ENCODE measurements around the gene TMEM51.
A peak's percentile ranks its signal among the peaks of the same experiment; 100 is the strongest.

The TMEM51 gene

DNA sequence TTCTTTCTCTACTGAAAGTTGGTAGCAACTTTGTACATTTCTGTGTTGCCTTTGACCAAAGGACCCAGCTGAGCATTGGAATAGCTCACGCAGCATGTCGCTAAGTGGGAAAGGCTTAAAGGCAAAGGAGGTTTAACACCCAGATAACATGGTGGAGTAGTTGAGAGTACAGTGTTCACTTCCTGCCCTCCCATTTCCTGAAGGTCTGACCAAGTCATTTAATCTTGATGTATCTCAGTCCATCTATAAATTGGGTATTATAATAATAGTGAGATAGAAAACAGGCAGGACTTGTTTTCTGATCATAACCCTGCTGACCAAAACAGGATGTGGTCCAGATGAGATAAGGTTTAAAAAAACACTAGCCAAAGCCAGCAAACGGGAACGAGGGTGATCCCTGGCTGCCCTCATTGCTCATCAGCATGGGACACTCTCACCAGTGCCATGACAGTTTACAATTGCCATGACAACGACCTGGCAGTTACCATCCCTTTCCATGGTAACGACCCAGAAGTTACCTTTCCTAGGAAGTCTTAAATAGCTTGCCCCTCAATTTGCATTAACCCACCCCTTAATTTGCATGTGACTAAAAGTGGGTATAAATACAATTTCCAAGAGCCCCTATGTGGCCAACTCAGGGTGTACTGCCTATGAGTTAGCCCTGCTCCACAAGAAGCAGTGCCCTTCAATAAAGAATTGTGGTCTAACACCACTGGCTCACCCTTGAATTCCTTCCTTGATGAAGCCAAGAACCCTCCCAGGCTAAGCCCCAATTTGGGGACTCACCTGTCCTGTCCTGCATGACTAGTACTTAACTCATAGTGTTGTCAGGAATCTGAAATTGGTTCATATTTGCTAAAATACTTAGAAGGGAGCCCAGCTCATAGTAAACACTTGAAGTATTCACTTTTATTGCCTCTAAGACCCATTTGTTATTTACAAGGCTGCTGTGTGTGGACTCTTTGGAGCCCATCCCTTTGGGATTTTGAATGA, 65.0 kb downstream of the TMEM51 start:
- DNase-seq (ENCODE audit: low read depth) = peak; percentile 90

DNA sequence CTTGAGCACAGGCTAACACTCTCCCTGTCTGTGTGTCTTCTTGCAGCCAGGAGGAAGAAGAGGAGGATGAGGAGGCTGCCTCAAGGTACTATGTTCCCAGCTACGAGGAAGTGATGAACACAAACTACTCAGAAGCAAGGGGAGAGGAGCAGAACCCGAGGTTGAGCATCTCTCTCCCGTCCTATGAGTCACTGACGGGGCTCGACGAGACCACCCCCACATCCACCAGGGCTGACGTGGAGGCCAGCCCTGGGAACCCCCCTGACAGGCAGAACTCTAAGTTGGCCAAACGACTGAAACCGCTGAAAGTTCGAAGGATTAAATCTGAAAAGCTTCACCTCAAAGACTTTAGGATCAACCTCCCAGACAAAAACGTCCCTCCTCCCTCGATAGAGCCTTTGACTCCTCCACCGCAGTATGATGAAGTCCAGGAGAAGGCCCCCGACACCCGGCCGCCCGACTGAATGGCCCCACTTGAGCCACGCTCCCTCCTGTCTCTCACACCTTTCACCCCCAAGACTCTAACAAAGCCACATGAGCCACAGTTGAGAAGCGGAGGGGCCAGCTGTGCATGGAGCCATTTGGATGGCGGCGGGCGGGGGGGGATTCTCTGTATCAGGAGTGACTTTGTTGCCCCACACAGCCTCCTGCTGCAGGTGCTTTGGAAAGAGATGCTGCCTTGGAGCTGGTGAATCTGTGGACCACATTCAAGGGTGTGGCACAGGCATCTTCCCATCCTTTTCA, 65.9 kb downstream of the TMEM51 start:
- DNase-seq (ENCODE audit: low read depth) = no peak

DNA sequence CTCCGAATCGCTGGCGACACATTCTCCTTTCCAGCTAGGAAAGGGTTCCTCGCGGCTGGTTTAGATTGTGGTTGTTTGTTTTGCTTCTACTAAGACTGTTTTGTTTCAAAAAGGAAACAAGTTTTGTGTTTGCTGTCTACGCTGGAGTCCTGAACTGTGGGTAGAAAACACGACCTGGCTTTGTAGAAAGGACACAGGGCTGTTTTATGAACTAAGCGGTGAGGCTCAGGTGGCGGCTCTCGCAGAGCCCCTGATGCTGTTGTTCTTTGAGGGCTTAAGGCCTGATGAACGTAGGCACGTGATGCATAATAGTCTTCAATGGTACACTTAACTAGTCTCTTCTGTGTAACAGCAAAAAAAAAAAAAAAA, 66.5 kb downstream of the TMEM51 start:
- DNase-seq (ENCODE audit: low read depth) = no peak

DNA sequence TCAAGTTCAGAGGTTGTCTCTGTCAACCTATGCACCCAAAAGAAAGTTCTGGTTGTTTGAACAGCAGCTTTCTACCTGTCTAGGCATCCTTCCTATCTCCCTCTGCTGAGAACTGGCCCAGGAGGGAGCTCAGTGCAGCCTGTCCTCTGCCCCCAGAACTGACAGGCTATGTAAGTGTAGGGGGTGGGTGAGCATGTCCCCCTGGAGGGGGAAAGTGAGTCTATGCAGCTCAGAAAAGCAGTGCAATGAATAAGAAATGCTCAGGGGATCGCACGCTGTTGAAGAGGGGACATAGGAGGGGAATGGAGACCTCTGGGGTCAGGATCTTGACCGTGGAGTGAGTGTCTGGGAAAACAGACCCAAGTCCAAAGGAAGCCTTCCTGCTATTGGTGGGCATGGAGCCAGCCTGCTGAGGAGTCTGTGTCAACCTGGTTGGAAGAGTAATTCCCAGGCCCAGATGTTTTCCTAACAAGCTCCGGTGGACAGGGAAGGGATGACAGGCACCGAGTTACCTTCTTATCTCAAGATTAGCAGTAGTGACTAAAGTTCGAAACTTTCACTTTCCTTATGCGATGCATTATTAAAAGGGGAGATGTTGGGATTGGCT, 67.4 kb downstream of the TMEM51 start:
- no peak for DNase-seq (ENCODE audit: low read depth)

DNA sequence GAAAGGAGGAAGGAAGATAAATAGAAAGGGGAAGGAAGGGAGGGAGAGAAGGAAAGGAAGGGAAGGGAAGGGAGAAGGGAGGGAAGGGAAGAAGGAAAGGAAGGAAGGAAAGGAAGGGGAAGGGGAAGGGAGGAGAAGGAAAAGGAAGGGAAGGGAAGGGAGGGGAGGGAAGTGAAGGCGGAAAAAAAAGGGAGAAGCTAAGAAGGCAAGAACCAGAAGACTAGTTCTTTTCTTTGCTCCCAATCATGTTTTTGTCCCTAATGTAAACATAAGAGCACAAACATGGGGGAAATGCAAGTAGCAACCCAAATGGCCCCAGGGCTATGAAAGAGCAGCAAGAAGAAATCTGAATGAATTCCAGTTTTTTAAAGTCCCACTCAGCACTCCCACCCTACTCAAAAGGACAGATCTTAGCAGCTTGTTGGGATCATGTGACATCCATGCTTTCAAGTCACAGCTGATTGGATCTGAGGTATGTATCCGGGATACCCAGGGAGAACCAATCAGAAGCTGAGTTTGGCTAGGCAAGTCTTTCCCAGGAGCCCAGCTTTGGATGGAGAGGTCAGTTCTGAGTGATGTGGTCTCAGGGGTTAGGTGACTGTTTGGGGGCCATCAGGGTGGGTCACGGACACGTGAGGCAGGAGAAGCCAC, 69.2 kb downstream of the TMEM51 start:
- DNase-seq (ENCODE audit: low read depth) = no peak

DNA sequence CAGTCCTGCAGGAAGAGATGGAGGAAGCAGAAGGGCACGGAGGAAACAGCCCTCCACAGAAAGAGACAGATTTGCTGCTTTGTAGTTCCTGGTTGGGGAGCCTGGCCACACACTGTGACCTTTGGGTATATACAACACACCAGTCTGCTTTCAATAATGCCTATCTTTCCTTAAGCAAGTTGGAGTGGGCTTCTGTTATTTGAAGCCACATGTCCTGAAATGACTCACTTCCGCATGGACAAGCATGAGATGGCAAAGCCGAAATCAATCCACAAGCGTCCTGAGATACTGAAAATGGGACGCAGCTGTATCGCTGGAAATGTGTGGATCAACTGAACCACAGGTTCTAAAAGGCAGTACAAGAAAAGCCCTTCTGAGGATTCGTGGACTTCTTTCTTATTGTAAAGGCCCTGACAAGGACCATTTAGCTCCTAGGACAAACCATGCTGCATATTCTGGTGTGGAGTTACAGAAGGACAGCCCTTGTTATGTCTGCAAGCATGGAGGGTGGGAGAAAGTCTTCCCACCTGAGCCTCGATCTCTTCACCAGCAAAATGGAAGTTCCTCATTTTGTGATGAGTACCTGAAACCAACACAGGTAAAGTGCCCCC, 70.8 kb downstream of the TMEM51 start:
- no peak for DNase-seq (ENCODE audit: low read depth)

DNA sequence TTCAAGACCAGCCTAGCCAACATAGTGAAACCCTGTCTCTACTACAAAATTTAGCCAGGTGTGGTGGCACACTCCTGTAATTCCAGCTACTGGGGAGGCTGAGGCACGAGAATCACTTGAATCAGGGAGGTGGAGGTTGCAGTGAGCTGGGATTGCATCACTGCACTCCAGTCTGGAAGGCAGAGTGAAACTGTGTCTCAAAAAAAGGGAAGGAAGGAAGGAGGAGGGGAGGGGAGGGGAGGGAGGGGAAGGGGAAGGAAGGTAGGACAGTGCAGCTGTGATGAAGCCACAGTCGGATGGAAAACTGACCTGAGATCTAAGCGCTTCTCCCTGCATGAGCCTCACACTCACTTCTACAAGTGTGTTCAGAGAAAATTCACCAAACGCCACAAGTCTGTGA, 71.4 kb downstream of the TMEM51 start:
- DNase-seq (ENCODE audit: low read depth) = no peak

DNA sequence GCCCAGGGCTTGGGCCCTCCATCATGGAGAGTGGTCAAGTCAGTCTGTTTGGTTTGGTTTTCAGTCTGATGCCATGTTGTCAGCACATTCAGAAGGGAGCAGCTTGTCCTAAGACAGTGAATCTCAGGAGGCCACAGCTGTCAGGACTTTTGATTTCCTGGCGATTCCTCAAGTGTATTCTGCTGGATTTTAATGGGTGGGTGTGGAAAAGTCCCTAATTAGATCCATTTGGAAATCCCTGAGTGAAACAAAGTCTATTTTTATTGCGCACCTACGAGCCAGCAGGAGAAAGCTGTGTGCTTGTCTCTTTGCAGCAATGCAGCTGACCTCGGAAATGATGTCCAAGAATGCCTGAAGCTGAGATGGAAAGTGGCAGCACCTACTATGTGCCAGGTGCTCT, 71.9 kb downstream of the TMEM51 start:
- no peak for DNase-seq (ENCODE audit: low read depth)

DNA sequence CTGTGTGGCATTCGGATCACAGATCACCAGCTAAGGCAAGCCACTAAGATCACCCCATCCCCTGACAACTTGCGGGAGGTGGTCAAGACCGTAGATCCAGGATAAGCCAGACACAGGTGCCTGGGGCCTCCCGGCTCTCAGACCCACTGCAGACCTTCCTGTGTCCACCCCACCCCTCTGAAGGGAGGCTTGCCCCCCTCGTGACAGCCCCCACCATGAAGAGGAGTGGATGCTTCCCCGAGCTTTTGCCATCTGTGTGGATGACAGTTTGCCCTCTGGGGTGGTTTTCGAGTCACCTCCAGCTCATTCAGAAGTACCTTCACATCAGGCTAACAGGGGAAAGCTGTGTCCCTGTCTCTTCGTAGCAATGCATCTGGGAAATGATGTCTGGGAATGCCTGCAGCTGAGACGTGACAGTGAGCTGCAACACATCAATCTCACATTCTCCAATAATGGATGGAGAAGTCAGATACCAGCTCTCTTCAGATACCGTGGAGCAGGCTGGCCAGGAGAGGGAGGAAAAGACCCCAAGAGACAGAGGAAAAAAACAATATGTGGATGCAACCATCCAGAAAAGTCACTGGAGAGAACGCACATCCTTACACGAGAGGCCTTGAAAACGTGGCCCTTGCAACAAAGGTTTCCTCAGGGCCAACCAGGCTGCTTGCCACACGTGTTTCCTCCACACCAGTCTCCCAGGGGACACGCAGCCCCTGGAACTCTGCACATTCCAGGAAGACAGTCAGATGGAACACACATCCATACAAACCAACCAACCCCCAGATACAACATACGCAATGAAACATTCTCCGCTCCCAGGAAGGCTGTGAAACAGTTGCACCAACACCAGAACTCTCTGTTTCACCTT, 73.1 kb downstream of the TMEM51 start:
- no peak for DNase-seq (ENCODE audit: low read depth)

DNA sequence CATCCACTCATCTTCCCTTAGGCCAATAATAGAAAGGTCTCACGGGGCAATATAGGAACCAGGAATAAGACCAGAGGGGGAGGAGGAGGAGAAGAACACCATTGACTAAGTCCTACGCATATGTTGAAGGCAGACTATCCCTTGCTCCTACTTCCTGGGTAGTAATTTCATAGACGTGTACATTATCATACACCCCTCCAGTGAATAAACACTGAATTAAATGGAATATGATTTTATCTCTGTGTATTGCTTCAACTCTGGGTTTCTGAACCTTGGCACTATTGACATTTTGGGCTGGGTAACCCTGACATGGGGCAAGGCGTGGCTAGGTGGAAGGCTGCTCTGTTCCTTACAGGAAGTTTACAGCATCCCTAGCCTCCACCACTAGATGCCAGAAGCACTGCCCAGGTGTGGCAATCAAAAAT, 76.2 kb downstream of the TMEM51 start:
- no peak for DNase-seq (ENCODE audit: low read depth)

DNA sequence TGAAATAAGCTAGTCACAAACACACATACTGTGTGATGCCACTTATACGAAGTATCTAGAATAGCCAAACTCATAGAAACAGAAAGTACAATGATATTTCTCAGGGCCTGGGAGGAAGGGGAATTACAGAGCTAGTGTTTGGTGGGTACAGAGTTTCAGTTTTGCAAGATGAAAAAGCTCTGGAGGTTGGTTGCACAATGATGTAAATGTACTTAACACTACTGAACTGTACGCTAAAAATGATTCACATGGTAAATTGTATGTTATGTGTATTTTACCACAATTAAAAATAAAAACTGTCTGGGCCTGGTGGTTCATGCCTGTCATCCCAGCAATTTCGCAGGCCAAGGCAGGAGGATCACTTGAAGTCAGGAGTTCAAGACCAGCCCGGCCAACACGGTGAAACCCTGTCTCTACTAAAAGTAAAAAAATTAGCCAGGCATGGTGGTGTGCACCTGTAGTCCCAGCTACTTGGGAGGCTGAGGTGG, 78.2 kb downstream of the TMEM51 start:
- DNase-seq (ENCODE audit: low read depth) = no peak

DNA sequence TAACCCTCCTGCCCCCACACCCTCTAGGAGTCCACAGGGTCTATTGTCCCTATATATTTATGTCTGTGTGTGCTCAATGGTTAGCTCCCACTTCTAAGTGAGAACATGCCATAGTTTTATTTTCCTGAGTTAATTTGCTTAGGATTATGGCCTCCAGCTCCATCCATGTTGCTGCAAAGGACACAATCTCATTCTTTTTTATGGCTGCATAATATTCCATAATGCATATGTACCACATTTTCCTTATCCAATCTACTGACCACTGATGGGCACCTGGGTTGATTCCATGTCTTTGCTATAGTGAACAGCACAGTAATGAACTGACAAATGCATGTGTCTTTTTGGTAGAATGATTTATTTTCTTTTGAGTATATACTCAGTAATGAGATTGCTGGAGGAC, 80.1 kb downstream of the TMEM51 start:
- no peak for DNase-seq (ENCODE audit: low read depth)

DNA sequence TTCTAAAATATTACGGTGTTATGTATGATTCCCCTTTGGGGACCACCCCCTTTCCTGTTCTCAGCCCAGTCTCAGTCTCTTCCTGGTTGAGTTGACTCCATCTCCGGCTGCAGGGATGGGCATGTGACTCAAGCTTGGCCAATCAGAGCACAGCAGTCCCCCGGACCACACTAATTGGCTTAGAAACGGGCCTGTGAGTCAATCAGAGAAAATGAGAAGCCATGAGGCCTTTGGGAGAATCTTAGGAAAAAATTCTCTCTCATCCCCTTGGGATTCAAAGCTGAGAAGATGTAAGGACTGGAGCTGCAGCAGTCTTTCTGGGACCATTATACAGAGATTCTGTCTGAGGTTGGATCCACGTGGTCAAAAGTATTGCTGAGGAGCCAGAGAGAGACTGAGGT, 82.8 kb downstream of the TMEM51 start:
- no peak for DNase-seq (ENCODE audit: low read depth)

DNA sequence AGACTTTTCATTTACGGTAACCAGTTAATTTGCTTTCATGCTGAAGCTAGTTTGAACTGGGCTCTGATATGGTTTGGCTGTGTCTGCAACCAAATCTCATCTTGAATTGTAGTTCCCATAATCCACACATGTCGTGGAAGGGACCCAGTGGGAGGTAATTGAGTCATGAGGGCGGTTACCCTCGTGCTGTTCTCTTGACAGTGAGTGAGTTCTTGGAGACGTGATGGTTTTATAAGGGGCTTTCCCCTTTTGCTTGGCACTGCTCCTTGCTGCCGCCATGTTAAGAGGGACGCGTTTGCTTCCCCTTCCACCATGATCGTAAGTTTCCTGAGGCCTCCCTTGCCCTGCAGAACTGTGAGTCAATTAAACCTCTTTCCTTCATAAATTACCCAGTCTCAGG, 83.2 kb downstream of the TMEM51 start:
- DNase-seq (ENCODE audit: low read depth) = no peak

DNA sequence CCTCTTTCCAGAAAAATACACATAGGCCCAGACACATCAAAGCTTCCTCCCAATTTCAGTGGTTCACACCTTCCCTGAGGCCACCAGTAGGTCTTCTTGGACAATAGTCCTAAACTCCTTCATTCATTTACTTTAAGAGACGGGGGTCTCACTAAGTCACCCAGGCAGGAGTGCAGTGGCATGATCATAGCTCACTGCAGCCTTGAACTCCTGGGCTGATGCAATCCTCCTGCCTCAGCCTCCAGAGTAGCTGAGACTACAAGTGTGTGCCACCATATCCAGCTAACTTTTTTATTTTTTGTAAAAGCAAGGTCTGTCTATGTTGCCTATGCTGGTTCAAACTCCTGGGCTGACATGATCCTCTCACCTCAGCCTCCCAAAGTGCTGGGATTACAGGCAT, 85.2 kb downstream of the TMEM51 start:
- DNase-seq (ENCODE audit: low read depth) = no peak

DNA sequence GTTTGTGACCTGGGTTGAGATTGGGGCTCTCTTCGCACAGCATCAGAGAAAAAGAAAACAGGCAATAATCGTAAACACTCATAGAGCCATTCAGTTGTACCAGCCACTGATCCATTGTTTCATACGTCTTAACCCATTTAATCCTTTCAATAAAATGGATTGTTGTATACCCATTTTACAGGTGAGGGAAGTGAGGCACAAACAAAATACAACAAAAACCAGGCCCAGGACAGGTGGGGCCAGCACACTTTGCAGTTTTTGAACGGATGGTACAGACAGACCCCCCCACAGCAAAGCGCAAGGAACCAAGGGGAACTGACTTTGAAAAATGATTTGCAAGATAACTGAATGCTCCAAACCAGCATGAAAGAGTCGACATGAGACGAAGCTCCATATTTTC, 89.2 kb downstream of the TMEM51 start:
- DNase-seq (ENCODE audit: low read depth) = no peak

DNA sequence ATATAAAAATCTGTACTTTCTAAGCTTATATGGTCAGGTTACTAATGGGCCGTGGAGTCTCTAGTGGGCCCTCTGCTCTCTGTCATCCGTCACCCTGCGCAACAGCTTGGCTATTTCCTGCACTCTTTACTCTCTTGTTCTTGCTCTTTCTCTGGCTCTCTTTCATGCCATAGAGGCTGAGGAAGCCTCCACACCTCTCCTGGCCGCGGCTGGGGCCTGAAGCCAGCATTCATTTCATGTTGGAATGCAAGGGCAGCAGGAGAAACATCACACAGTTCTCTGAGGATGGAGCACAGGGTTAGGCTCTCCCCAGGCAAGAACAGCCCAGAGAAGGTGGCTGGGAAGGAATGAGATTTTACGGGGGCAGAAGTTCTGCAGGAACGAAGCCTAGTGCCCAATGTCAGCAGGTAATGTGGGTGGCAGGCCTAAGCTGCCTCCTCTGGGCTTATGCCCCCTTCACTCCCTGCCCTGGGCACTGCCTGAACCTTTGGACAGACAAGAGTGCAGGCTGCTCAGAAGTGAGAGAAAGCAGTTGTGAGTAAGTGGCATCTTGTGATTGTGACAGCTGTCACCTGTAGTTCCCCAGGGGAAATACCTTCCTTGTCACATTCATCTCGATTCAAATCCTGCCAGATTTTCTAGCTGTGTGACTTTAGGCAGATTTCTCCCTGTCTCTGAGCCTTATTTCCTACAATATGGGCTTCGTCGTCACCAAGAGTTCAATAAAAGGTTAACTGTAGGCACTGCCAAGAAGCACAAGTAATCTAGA, 89.9 kb downstream of the TMEM51 start:
- no peak for DNase-seq (ENCODE audit: low read depth)

DNA sequence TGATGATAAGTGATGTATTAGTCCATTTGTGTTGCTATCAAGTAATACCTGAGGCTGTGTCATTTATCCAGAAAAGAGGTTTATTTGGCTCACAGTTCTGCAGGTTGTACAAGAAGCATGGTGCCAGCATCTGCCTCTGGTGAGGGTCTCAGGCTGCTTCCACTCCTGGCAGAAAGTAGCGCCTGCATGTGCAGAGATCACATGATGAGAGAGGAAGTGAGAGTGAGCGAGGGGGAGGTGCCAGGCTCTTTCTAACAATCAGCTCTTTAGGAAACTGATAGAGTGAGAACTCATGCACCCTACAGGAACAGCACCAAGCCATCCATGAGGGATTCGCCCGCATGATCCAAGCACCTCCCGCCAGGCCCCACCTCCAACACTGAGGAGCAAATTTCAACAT, 91.3 kb downstream of the TMEM51 start:
- DNase-seq (ENCODE audit: low read depth) = no peak

DNA sequence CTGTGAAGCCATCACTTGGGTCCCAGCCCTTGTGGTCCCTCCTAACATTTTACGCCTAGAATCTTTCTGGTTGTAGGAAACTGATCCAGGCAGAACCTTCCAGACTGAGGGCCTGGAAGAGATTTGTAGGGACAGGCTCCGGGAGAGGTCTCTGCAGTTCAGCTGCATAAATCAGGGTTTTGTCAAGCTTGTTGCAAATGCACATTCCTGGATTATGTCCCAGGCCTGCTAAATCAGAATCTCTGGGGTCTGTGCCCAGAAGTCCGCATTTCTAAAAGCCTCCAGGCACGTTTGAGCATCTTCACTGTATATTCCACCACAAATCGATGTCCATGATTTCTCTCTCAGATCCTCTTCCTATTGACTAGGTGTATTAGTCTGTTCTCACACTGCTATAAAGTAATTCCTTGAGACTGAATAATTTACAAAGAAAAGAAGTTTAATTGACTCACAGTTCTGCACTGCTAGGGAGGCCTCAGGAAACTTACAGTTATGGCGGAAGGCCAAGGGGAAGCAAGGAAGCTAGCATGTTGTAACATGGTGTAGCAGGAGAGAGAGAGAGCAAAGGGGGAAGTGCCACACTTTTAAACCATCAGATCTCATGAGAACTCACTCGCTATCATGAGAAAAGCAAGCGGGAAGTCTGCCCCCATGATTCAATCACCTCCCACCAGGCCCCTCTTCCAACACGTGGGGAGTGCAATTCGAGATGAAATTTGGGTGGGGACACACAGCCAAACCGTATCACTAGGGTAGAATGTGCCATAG, 92.2 kb downstream of the TMEM51 start:
- DNase-seq (ENCODE audit: low read depth) = no peak
